Epithelial cell of esophagus (primary cell): ENCODE measurements around the gene SLMAP.
A peak's percentile ranks its signal among the peaks of the same experiment; 100 is the strongest.

ENCODE experiments used
- DNase-seq: peaks from one replicate; pipeline ENCODE4 v3.0.0; 2010; ENCODE audit warnings: low read depth
- H3K4me3 ChIP-seq: 2 replicates; pipeline ENCODE4 v1.5.1; 2011; ENCODE audit warnings: mild to moderate bottlenecking, low read length, control low read depth
- TF ChIP-seq, protein P1 (sequence below): IDR thresholded peaks from 2 replicates; pipeline ENCODE4 v1.5.1; 2011; ENCODE audit warnings: low read depth, mild to moderate bottlenecking, low read length, control low read depth, inconsistent platforms; ENCODE audit not compliant: insufficient read depth; ENCODE audit errors: missing control alignments

SLMAP gene

GRCh38 chr3:57893668-57894067, 137.6 kb downstream of the SLMAP start:
- DNase-seq: no peak
- TF ChIP-seq, protein P1, sequence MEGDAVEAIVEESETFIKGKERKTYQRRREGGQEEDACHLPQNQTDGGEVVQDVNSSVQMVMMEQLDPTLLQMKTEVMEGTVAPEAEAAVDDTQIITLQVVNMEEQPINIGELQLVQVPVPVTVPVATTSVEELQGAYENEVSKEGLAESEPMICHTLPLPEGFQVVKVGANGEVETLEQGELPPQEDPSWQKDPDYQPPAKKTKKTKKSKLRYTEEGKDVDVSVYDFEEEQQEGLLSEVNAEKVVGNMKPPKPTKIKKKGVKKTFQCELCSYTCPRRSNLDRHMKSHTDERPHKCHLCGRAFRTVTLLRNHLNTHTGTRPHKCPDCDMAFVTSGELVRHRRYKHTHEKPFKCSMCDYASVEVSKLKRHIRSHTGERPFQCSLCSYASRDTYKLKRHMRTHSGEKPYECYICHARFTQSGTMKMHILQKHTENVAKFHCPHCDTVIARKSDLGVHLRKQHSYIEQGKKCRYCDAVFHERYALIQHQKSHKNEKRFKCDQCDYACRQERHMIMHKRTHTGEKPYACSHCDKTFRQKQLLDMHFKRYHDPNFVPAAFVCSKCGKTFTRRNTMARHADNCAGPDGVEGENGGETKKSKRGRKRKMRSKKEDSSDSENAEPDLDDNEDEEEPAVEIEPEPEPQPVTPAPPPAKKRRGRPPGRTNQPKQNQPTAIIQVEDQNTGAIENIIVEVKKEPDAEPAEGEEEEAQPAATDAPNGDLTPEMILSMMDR: no peak
- no peak overlapping the region for H3K4me3 ChIP-seq

DNA sequence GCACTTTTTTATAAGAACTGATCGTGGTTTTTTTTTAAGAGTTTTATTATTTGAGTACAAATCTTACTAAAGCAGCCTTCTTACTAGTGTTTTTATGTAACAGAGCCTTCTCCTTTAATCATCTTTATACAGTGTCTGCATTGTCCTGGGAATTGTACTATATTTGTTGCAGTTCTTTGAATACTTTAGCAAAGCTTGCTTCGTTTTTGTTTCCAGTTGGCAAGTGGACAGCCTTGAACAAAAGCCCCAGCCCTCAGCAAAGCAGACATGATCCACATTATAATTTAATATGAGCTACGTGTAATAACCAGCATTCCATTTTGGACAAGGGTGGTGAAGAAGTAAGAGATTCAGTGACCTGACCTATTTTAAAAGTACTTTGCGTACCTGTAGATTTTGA, 139.9 kb downstream of the SLMAP start:
- DNase-seq: no peak
- TF ChIP-seq, protein P1: no peak
- no peak overlapping the region for H3K4me3 ChIP-seq

GRCh38 chr3:57896691-57897090, 140.6 kb downstream of the SLMAP start:
- H3K4me3 ChIP-seq: no peak overlapping the region
- no peak for DNase-seq
- TF ChIP-seq, protein P1: no peak

- no peak for DNase-seq
- H3K4me3 ChIP-seq: no peak overlapping the region
- TF ChIP-seq, protein P1: no peak
Measured at GRCh38 chr3:57900786-57901185, 144.7 kb downstream of the SLMAP start.

DNA sequence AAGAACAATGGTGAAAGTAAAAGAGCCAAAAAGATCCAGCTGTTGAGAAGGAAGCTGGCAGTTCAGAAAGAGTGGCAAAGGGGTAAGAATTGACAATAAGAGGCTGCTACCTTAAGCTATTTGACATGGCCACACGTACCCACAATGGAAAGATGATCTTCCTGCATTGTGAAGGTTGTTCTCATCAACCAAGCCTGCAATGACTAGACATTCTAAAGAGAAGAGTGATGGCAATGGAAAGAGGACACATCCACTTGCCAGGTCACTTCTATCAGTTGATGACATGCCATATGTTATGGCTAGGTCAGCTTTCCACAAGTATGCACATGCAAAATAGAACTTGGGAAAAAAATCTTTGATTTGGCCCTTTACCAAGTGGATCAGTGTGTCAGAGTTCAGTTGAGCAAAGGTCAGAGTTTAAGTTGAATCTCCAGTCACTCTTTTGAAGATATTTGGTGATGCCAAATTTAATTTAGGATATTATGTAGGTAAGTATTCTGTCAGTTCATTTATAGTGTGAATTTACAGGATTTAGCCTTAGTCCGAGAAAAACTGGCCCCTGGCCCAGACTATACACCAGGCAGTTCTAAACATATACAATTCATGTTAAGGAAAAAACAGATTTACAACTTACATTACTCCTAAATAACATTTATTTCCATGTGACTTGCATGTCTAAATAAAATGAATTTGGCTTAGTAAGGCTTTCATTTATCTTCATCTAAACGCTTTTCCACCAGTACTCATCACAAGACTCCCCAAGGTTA, 147.2 kb downstream of the SLMAP start:
- H3K4me3 ChIP-seq: no peak overlapping the region
- DNase-seq: no peak
- TF ChIP-seq, protein P1: no peak

- TF ChIP-seq, protein P1: peak; percentile 43
- peak; percentile 41 for DNase-seq
- H3K4me3 ChIP-seq: no peak overlapping the region
Measured at GRCh38 chr3:57910990-57911389, 154.9 kb downstream of the SLMAP start.

- no peak overlapping the region for H3K4me3 ChIP-seq
- TF ChIP-seq, protein P1: no peak
- no peak for DNase-seq
Measured at GRCh38 chr3:57911593-57911992, 155.5 kb downstream of the SLMAP start.
